NK-92 treated with Interleukin-12 subunit alpha and Interleukin-12 subunit beta, amount 100 ng/mL, for 24 hours (cell line): ENCODE results near the gene MYADM.

Experiments
- DNase-seq: peaks from one replicate; lab custom pipeline; 2025; lab: John Stamatoyannopoulos, UW

MYADM gene

GRCh38 chr19:53915000-53915399 is 47.3 kb downstream of the MYADM start:
- no peak for DNase-seq

- no peak for DNase-seq
Measured at GRCh38 chr19:53916004-53916403, 48.3 kb downstream of the MYADM start.

- no peak for DNase-seq
Measured at GRCh38 chr19:53917356-53917755, 49.7 kb downstream of the MYADM start.
